Trophoblast cell (in vitro differentiated cells and primary cell): ENCODE data around the gene TANGO6.

Source experiments
- DNase-seq, 2 donors: peaks; one replicate each; pipeline ENCODE4 v3.0.0-alpha.2; 2016
- H2AFZ ChIP-seq: 2 replicates; pipeline ENCODE4 v1.6.1; 2013; ENCODE audit warnings: low read length, moderate library complexity, mild to moderate bottlenecking; ENCODE audit not compliant: insufficient read depth, poor library complexity
- H2AK5ac ChIP-seq: 2 replicates; pipeline ENCODE4 v1.6.1; 2013; ENCODE audit warnings: mild to moderate bottlenecking, low read length
- H2BK120ac ChIP-seq: 2 replicates; pipeline ENCODE4 v1.6.1; 2013; ENCODE audit warnings: low read length, mild to moderate bottlenecking, moderate library complexity; ENCODE audit not compliant: insufficient read depth, poor library complexity
- H2BK12ac ChIP-seq: 2 replicates; pipeline ENCODE4 v1.6.1; 2013; ENCODE audit warnings: mild to moderate bottlenecking, low read length, moderate library complexity
- H2BK5ac ChIP-seq: 2 replicates; pipeline ENCODE4 v1.6.1; 2013; ENCODE audit warnings: low read length, low read depth, moderate library complexity, mild to moderate bottlenecking; ENCODE audit not compliant: poor library complexity
- H3K14ac ChIP-seq: 2 replicates; pipeline ENCODE4 v1.6.1; 2013; ENCODE audit warnings: mild to moderate bottlenecking, low read length
- H3K18ac ChIP-seq: 2 replicates; pipeline ENCODE4 v1.6.1; 2013; ENCODE audit warnings: mild to moderate bottlenecking, low read length
- H3K23ac ChIP-seq: 2 replicates; pipeline ENCODE4 v1.6.1; 2013; ENCODE audit warnings: low read length
- H3K27ac ChIP-seq: 2 replicates; pipeline ENCODE4 v1.5.1; 2013; ENCODE audit warnings: low read depth, mild to moderate bottlenecking, inconsistent platforms, low read length, moderate library complexity
- H3K27me3 ChIP-seq: 2 replicates; pipeline ENCODE4 v1.6.1; 2013; ENCODE audit warnings: inconsistent platforms, mild to moderate bottlenecking, low read length, moderate library complexity; ENCODE audit not compliant: insufficient read depth
- H3K36me3 ChIP-seq, 2 experiments: 1 replicate in 1 of 2; 2 replicates in 1 of 2; pipeline ENCODE4 v1.6.1; 2013; ENCODE audit warnings: low read length in 2 of 2, mild to moderate bottlenecking in 2 of 2, moderate library complexity in 1 of 2; ENCODE audit not compliant: insufficient read depth in 2 of 2, control insufficient read depth in 1 of 2
- H3K4ac ChIP-seq: 2 replicates; pipeline ENCODE4 v1.6.1; 2013; ENCODE audit warnings: low read depth, mild to moderate bottlenecking, low read length, moderate library complexity
- H3K4me1 ChIP-seq, 2 experiments: 1 replicate in 1 of 2; 2 replicates in 1 of 2; pipeline ENCODE4 v1.6.1; 2013; ENCODE audit warnings: low read length in 2 of 2, mild to moderate bottlenecking in 2 of 2, moderate library complexity in 1 of 2; ENCODE audit not compliant: insufficient read depth in 2 of 2, control insufficient read depth in 1 of 2
- H3K4me2 ChIP-seq: 2 replicates; pipeline ENCODE4 v1.6.1; 2013; ENCODE audit warnings: inconsistent platforms, mild to moderate bottlenecking, low read length, moderate library complexity
- H3K4me3 ChIP-seq: 2 replicates; pipeline ENCODE4 v1.5.1; 2013; ENCODE audit warnings: mild to moderate bottlenecking, low read depth, low read length, inconsistent platforms
- H3K79me1 ChIP-seq: one replicate; pipeline ENCODE4 v1.6.1; 2013; ENCODE audit warnings: low read length
- H3K79me2 ChIP-seq: 2 replicates; pipeline ENCODE4 v1.6.1; 2013; ENCODE audit warnings: low read length, mild to moderate bottlenecking; ENCODE audit not compliant: control insufficient read depth, insufficient read depth, poor library complexity
- H3K9ac ChIP-seq: 2 replicates; pipeline ENCODE4 v1.6.1; 2013; ENCODE audit warnings: mild to moderate bottlenecking, low read length
- H3K9me3 ChIP-seq: 2 replicates; pipeline ENCODE4 v1.6.1; 2013; ENCODE audit warnings: low read depth, mild to moderate bottlenecking, control low read depth, inconsistent platforms, low read length; ENCODE audit not compliant: insufficient read depth
- H4K12ac ChIP-seq: 2 replicates; pipeline ENCODE4 v1.6.1; 2013; ENCODE audit warnings: low read depth, mild to moderate bottlenecking, low read length, moderate library complexity
- H4K8ac ChIP-seq: 2 replicates; pipeline ENCODE4 v1.6.1; 2013; ENCODE audit warnings: low read depth, mild to moderate bottlenecking, low read length, moderate library complexity
- H4K91ac ChIP-seq: one replicate; pipeline ENCODE4 v1.6.1; 2013; ENCODE audit warnings: low read depth, mild to moderate bottlenecking, low read length, moderate library complexity
- WGBS: extraction: QIAGEN DNeasy Blood & Tissue Kit; methylation state at CpG from one replicate; pipeline ENCODE4 v1.1.7; 2013; ENCODE audit warnings: missing lambda C conversion rate; ENCODE audit not compliant: insufficient read length, insufficient coverage; ENCODE audit errors: extremely low coverage; 5-methylcytosine and 5-hydroxymethylcytosine counted together

Gene TANGO6

DNA sequence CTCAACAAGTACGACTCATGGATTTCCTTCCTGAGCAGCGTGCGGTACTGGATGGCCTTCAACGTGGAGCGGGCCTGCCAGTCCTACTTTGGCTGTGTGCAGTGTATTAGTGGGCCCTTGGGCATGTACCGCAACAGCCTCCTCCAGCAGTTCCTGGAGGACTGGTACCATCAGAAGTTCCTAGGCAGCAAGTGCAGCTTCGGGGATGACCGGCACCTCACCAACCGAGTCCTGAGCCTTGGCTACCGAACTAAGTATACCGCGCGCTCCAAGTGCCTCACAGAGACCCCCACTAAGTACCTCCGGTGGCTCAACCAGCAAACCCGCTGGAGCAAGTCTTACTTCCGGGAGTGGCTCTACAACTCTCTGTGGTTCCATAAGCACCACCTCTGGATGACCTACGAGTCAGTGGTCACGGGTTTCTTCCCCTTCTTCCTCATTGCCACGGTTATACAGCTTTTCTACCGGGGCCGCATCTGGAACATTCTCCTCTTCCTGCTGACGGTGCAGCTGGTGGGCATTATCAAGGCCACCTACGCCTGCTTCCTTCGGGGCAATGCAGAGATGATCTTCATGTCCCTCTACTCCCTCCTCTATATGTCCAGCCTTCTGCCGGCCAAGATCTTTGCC, 271.1 kb downstream of the TANGO6 start:
- Histone ChIP-seq H3K79me2 (no peaks in the 10 kb centered on the region), H3K18ac (no peak overlapping the region), H3K9ac (no peak overlapping the region), H3K4ac (no peak overlapping the region), H2BK12ac (no peak overlapping the region), H3K14ac (no peak overlapping the region), H2AFZ (no peak overlapping the region), H3K27me3 (no peaks in the 10 kb centered on the region), H3K36me3 (peaks cover 34 to 48% of the 10 kb centered on the region in 2 experiments), H4K12ac (no peak overlapping the region), H3K23ac (no peak overlapping the region), H3K4me1 (peaks cover 5 to 12% of the 10 kb centered on the region in 2 experiments), H3K4me3 (no peak overlapping the region), H3K4me2 (no peak overlapping the region), H3K27ac (no peak overlapping the region), H3K9me3 (peaks cover 7% of the 10 kb centered on the region), H3K79me1 (no peaks in the 10 kb centered on the region), H2BK5ac (no peak overlapping the region), H2AK5ac (no peak overlapping the region), H4K91ac (no peak overlapping the region), H2BK120ac (no peak overlapping the region), H4K8ac (no peak overlapping the region)
- no CpG with 5 or more reads among the region's 25 CpGs for WGBS
- no peak for DNase-seq

DNA sequence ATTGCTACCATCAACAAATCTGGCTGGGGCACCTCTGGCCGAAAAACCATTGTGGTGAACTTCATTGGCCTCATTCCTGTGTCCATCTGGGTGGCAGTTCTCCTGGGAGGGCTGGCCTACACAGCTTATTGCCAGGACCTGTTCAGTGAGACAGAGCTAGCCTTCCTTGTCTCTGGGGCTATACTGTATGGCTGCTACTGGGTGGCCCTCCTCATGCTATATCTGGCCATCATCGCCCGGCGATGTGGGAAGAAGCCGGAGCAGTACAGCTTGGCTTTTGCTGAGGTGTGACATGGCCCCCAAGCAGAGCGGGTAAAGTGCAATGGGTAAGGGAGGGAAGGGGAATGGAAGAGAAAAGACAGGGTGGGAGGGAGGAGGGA, 271.6 kb downstream of the TANGO6 start:
- no CpG with 5 or more reads among the region's 6 CpGs for WGBS

DNA sequence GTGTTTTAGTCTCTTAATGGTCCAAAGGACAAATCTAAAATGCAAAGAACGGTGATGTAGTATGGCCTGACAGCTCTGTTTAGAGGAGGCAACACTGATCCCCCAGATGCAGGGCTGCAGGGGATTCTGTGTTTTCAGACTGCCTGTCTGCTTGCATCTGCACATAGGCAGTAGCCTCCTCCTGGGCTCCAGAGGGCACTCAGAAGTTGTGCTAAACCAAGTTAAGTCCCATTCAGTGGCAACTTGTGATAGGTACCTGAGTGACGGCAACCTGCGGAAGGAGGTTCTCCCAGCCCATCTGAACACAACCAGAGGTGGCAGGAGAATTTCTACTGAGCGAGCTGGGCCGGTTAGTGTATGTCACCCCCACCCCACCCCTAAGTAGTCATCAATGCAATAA, 272.0 kb downstream of the TANGO6 start:
- H3K79me2 ChIP-seq: no peaks in the 10 kb centered on the region
- no peaks in the 10 kb centered on the region for H3K79me1 ChIP-seq
- H2BK12ac ChIP-seq: no peak overlapping the region
- WGBS: no CpG with 5 or more reads among the region's 5 CpGs
- H4K12ac ChIP-seq: no peak overlapping the region
- no peak overlapping the region for H3K23ac ChIP-seq
- no peak overlapping the region for H3K14ac ChIP-seq
- no peak overlapping the region for H4K8ac ChIP-seq
- peaks cover 38 to 53% of the 10 kb centered on the region in 2 experiments for H3K36me3 ChIP-seq
- H3K4ac ChIP-seq: no peak overlapping the region
- H3K4me2 ChIP-seq: no peak overlapping the region
- H3K18ac ChIP-seq: no peak overlapping the region
- H2BK5ac ChIP-seq: no peak overlapping the region
- H2AK5ac ChIP-seq: no peak overlapping the region
- H4K91ac ChIP-seq: no peak overlapping the region
- no peak overlapping the region for H3K27ac ChIP-seq
- no peak overlapping the region for H3K9ac ChIP-seq
- no peak for DNase-seq
- H2AFZ ChIP-seq: no peak overlapping the region
- no peak overlapping the region for H3K4me3 ChIP-seq
- no peaks in the 10 kb centered on the region for H3K27me3 ChIP-seq
- H2BK120ac ChIP-seq: no peak overlapping the region
- peaks cover 4% of the 10 kb centered on the region for H3K9me3 ChIP-seq
- H3K4me1 ChIP-seq: peaks cover 5 to 12% of the 10 kb centered on the region in 2 experiments

More for the DNA sequence above, 271.6 kb downstream of the TANGO6 start:
- DNase-seq: no peak
- Histone ChIP-seq H3K36me3 (peaks cover 34 to 49% of the 10 kb centered on the region in 2 experiments), H3K9ac (no peak overlapping the region), H4K91ac (no peak overlapping the region), H3K27me3 (no peaks in the 10 kb centered on the region), H3K14ac (no peak overlapping the region), H3K4ac (no peak overlapping the region), H3K18ac (no peak overlapping the region), H2AFZ (no peak overlapping the region), H3K4me1 (peaks cover 5 to 12% of the 10 kb centered on the region in 2 experiments), H3K27ac (no peak overlapping the region), H3K79me2 (no peaks in the 10 kb centered on the region), H4K8ac (no peak overlapping the region), H3K4me3 (no peak overlapping the region), H3K79me1 (no peaks in the 10 kb centered on the region), H3K23ac (no peak overlapping the region), H2AK5ac (no peak overlapping the region), H2BK12ac (no peak overlapping the region), H2BK120ac (no peak overlapping the region), H4K12ac (no peak overlapping the region), H2BK5ac (no peak overlapping the region), H3K4me2 (no peak overlapping the region), H3K9me3 (peaks cover 4% of the 10 kb centered on the region)

DNA sequence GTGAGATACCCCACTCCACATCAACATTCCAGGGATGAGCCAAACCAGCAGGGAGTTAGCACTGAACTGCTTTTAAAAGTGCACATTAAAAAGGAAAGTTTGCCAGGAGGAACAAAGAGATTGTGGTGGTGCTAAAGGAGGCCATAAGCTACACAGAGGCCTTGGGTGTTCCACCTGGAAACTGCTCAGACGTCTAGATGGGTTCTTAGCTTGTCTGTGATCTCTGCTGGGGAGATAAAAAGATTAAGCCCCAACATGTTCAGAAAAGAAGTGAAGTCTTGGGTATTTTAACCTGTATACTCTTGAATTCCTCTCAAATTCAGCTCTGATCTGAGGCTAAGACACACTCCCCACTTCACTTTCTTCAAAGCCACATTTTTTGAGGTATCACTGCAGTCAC, 272.5 kb downstream of the TANGO6 start:
- Histone ChIP-seq H2BK5ac (no peak overlapping the region), H4K8ac (no peak overlapping the region), H3K4ac (no peak overlapping the region), H3K4me2 (no peak overlapping the region), H2AK5ac (no peak overlapping the region), H3K27ac (no peak overlapping the region), H3K4me3 (no peak overlapping the region), H3K79me2 (no peaks in the 10 kb centered on the region), H2BK120ac (no peak overlapping the region), H4K91ac (no peak overlapping the region), H3K9me3 (peaks cover 4% of the 10 kb centered on the region), H2AFZ (no peak overlapping the region), H3K18ac (no peak overlapping the region), H3K27me3 (no peaks in the 10 kb centered on the region), H3K14ac (no peak overlapping the region), H3K36me3 (peaks cover 42 to 57% of the 10 kb centered on the region in 2 experiments), H3K79me1 (no peaks in the 10 kb centered on the region), H4K12ac (no peak overlapping the region), H3K9ac (no peak overlapping the region), H3K23ac (no peak overlapping the region), H3K4me1 (peaks cover 5 to 12% of the 10 kb centered on the region in 2 experiments), H2BK12ac (no peak overlapping the region)
- WGBS: no CpG with 5 or more reads among the region's 1 CpG
- DNase-seq: no peak
